ENCODE data around the gene SPATA24.

SPATA24 gene

GRCh38 chr5:139390639-139391569, 13.0 kb downstream of the SPATA24 start:
- Histone ChIP-seq H3K4me3 (ENCODE audit: low read length) (peak overlapping the region; percentile 74), H3K27ac (ENCODE audit: low read length) (peak overlapping the region; percentile 98), H3K9ac (ENCODE audit: low read length) (peak overlapping the region; percentile 96), H3F3A (ENCODE audit: insufficient read depth, low read length) (peaks cover 67% of the 10 kb centered on the region), H3K9me2 (replicated peaks; ENCODE audit: insufficient read depth, low read length) (no peaks in the 10 kb centered on the region), H3K36me3 (replicated peaks; ENCODE audit: insufficient read depth, low read length) (no peaks in the 10 kb centered on the region), H3K4me2 (ENCODE audit: low read depth, low read length) (peak overlapping the region; percentile 98), H2AFZ (ENCODE audit: low read length) (peak overlapping the region; percentile 44), H3K27me3 (replicated peaks; ENCODE audit: insufficient read depth, low read length) (no peaks in the 10 kb centered on the region), H3K9me3 (replicated peaks; ENCODE audit: insufficient read depth, low read length) (no peaks in the 10 kb centered on the region), H3K79me2 (ENCODE audit: low read length) (peaks cover 86% of the 10 kb centered on the region), H4K20me1 (ENCODE audit: insufficient read depth, low read length) (no peaks in the 10 kb centered on the region), H3K4me1 (ENCODE audit: low read length) (peaks cover 38% of the 10 kb centered on the region)
- TF ChIP-seq EZH2 (optimal IDR thresholded peaks at IDR 0.05; ENCODE audit: low read depth, low read length) (no peak), CTCF (IDR thresholded peaks at IDR 0.05; ENCODE audit: low read length) (no peak), EZH2phosphoT487 (IDR thresholded peaks at IDR 0.05; ENCODE audit: low read length) (no peak)
- no peak for DNase-seq

GRCh38 chr5:139389701-139390638, 13.9 kb downstream of the SPATA24 start, which contains the start of gene MZB1:
Gene MZB1 (minus strand): TSS chr5:139389913. CDS start chr5:139389856, 57 bp downstream.
- TF ChIP-seq EZH2phosphoT487 (IDR thresholded peaks at IDR 0.05; ENCODE audit: low read length), result no peak
- no peak for TF ChIP-seq EZH2 (optimal IDR thresholded peaks at IDR 0.05; ENCODE audit: low read depth, low read length)
- no peak for TF ChIP-seq CTCF (IDR thresholded peaks at IDR 0.05; ENCODE audit: low read length)
- H3K9me2 ChIP-seq (replicated peaks; ENCODE audit: insufficient read depth, low read length), result no peaks in the 10 kb centered on the region
- peak within 1 kb of the TSS; percentile 98 for H3K27ac ChIP-seq (ENCODE audit: low read length)
- no peak within 1 kb of the TSS for H2AFZ ChIP-seq (ENCODE audit: low read length)
- peak; percentile 95 for DNase-seq
- H3K9me3 ChIP-seq (replicated peaks; ENCODE audit: insufficient read depth, low read length), result no peaks in the 10 kb centered on the region
- peaks cover 47% of the 10 kb centered on the region for H3K4me1 ChIP-seq (ENCODE audit: low read length)
- peaks cover 76% of the 10 kb centered on the region for H3K79me2 ChIP-seq (ENCODE audit: low read length)
- H3K4me3 ChIP-seq (ENCODE audit: low read length), result peak within 1 kb of the TSS; percentile 85
- no peaks in the 10 kb centered on the region for H4K20me1 ChIP-seq (ENCODE audit: insufficient read depth, low read length)
- no peaks in the 10 kb centered on the region for H3K27me3 ChIP-seq (replicated peaks; ENCODE audit: insufficient read depth, low read length)
- peaks cover 77% of the 10 kb centered on the region for H3F3A ChIP-seq (ENCODE audit: insufficient read depth, low read length)
- H3K9ac ChIP-seq (ENCODE audit: low read length), result peak within 1 kb of the TSS; percentile 96
- H3K4me2 ChIP-seq (ENCODE audit: low read depth, low read length), result peak within 1 kb of the TSS; percentile 98
- no peaks in the 10 kb centered on the region for H3K36me3 ChIP-seq (replicated peaks; ENCODE audit: insufficient read depth, low read length)

GRCh38 chr5:139388198-139388821, 15.6 kb downstream of the SPATA24 start:
- H3K27me3 ChIP-seq (replicated peaks; ENCODE audit: insufficient read depth, low read length), result no peaks in the 10 kb centered on the region
- H4K20me1 ChIP-seq (ENCODE audit: insufficient read depth, low read length), result no peaks in the 10 kb centered on the region
- H3K9me3 ChIP-seq (replicated peaks; ENCODE audit: insufficient read depth, low read length), result no peaks in the 10 kb centered on the region
- H3K9ac ChIP-seq (ENCODE audit: low read length), result peak overlapping the region; percentile 96
- H2AFZ ChIP-seq (ENCODE audit: low read length), result no peak overlapping the region
- H3K27ac ChIP-seq (ENCODE audit: low read length), result peak overlapping the region; percentile 98
- no peaks in the 10 kb centered on the region for H3K36me3 ChIP-seq (replicated peaks; ENCODE audit: insufficient read depth, low read length)
- H3K4me3 ChIP-seq (ENCODE audit: low read length), result peak overlapping the region; percentile 85
- peak overlapping the region; percentile 98 for H3K4me2 ChIP-seq (ENCODE audit: low read depth, low read length)
- peaks cover 92% of the 10 kb centered on the region for H3F3A ChIP-seq (ENCODE audit: insufficient read depth, low read length)
- H3K4me1 ChIP-seq (ENCODE audit: low read length), result peaks cover 56% of the 10 kb centered on the region
- H3K79me2 ChIP-seq (ENCODE audit: low read length), result peaks cover 60% of the 10 kb centered on the region
- H3K9me2 ChIP-seq (replicated peaks; ENCODE audit: insufficient read depth, low read length), result no peaks in the 10 kb centered on the region
- no peak for TF ChIP-seq CTCF (IDR thresholded peaks at IDR 0.05; ENCODE audit: low read length)
- TF ChIP-seq EZH2 (optimal IDR thresholded peaks at IDR 0.05; ENCODE audit: low read depth, low read length), result no peak
- TF ChIP-seq EZH2phosphoT487 (IDR thresholded peaks at IDR 0.05; ENCODE audit: low read length), result no peak
- peak; percentile 85 for DNase-seq

All from MM.1S (cell line).